Neural cell (in vitro differentiated cells): ENCODE results near the gene TMEM245. TPM values are rescaled to one million over a fixed set of nuclear protein-coding genes. Genes with fewer than 3 reads are reported as not detected.
"Not testable (repeated sequence)": the region's sequence is repeated elsewhere in the genome, so short reads cannot be mapped to it uniquely, and the experiment has no call there.

Experiments
- H2AFZ ChIP-seq: fragments of 200-600, 300-800 bp; sonication (generic), shearing (Covaris generic); 2 replicates; pipeline ENCODE4 v1.6.0; 2014; ENCODE audit warnings: low read depth, mild to moderate bottlenecking, antibody characterized with exemption, low read length, moderate library complexity
- H3F3A ChIP-seq: fragments of 200-600 bp; shearing (Covaris generic); 2 replicates; pipeline ENCODE4 v1.6.1; 2016; ENCODE audit warnings: mild to moderate bottlenecking, moderate library complexity, mixed read lengths, antibody characterized with exemption, low read length; ENCODE audit not compliant: insufficient read depth, poor library complexity, severe bottlenecking
- H3K27ac ChIP-seq: fragments of 200-600, 300-800 bp; sonication (generic), shearing (Covaris generic); 2 replicates; pipeline ENCODE4 v1.5.1; 2014; ENCODE audit warnings: mild to moderate bottlenecking, low read length, moderate library complexity
- H3K27me3 ChIP-seq: fragments of 300-800, 200-600 bp; sonication (generic), shearing (Covaris generic); 2 replicates; pipeline ENCODE4 v1.6.0; 2014; ENCODE audit warnings: mild to moderate bottlenecking, low read depth, low read length, moderate library complexity; ENCODE audit not compliant: insufficient read depth
- H3K36me3 ChIP-seq: fragments of 300-800, 200-600 bp; sonication (generic), shearing (Covaris generic); 2 replicates; pipeline ENCODE4 v1.5.1; 2014; ENCODE audit warnings: mild to moderate bottlenecking, antibody characterized with exemption, low read length, moderate library complexity; ENCODE audit not compliant: insufficient read depth
- H3K4me2 ChIP-seq: fragments of 300-800, 200-600 bp; sonication (generic), shearing (Covaris generic); 2 replicates; pipeline ENCODE4 v1.6.0; 2014; ENCODE audit warnings: mild to moderate bottlenecking, low read length
- H3K4me3 ChIP-seq: fragments of 300-800, 200-600 bp; sonication (generic), shearing (Covaris generic); 2 replicates; pipeline ENCODE4 v1.5.1; 2014; ENCODE audit warnings: mild to moderate bottlenecking, low read length, moderate library complexity
- H3K79me2 ChIP-seq: fragments of 200-600 bp; shearing (Covaris generic); replicated peaks from 2 replicates; pipeline ENCODE4 v1.6.0; 2014; ENCODE audit warnings: mild to moderate bottlenecking, low read length, moderate library complexity; ENCODE audit not compliant: insufficient read depth
- H3K9ac ChIP-seq: fragments of 300-800, 200-600 bp; sonication (generic), shearing (Covaris generic); 2 replicates; pipeline ENCODE4 v1.6.1; 2016; ENCODE audit warnings: mild to moderate bottlenecking, low read length, mixed read lengths
- H3K9me2 ChIP-seq: fragments of 200-600 bp; shearing (Covaris generic); 2 replicates; pipeline ENCODE4 v1.6.1; 2016; ENCODE audit warnings: mild to moderate bottlenecking, low read length, mixed read lengths; ENCODE audit not compliant: insufficient read depth
- H3K9me3 ChIP-seq: fragments of 200-600, 300-800 bp; sonication (generic), shearing (Covaris generic); 2 replicates; pipeline ENCODE4 v1.6.1; 2016; ENCODE audit warnings: mild to moderate bottlenecking, mixed run types, low read length, moderate library complexity, mixed read lengths
- H4K20me1 ChIP-seq: fragments of 200-600 bp; shearing (Covaris generic); 2 replicates; pipeline ENCODE4 v1.6.1; 2016; ENCODE audit warnings: mild to moderate bottlenecking, mixed run types; ENCODE audit not compliant: insufficient read depth
- EP300 ChIP-seq: fragments of 450-650 bp; conservative IDR thresholded peaks from 2 replicates; pipeline ENCODE4 v1.6.1; 2014; ENCODE audit warnings: antibody characterized with exemption, mild to moderate bottlenecking, moderate library complexity; ENCODE audit not compliant: poor library complexity, severe bottlenecking
- EZH2 ChIP-seq: fragments of 200-600, 300-800 bp; shearing (Covaris generic), sonication (generic); IDR thresholded peaks from 2 replicates; pipeline ENCODE4 v1.6.1; 2014; ENCODE audit warnings: antibody characterized with exemption, low read length, borderline replicate concordance, mild to moderate bottlenecking; ENCODE audit not compliant: insufficient read depth, poor library complexity, severe bottlenecking
- MXI1 ChIP-seq: fragments of 450-650 bp; conservative IDR thresholded peaks from 2 replicates; pipeline ENCODE4 v1.6.1; 2014; ENCODE audit warnings: antibody characterized with exemption, mild to moderate bottlenecking; ENCODE audit not compliant: poor library complexity, severe bottlenecking
- POLR2AphosphoS5 ChIP-seq: IDR thresholded peaks from 2 replicates; pipeline ENCODE4 v1.6.1; 2012
- RAD21 ChIP-seq: fragments of 450-650 bp; conservative IDR thresholded peaks from 2 replicates; pipeline ENCODE4 v1.6.1; 2014; ENCODE audit warnings: antibody characterized with exemption, mild to moderate bottlenecking, moderate library complexity
- SMC3 ChIP-seq: fragments of 450-650 bp; conservative IDR thresholded peaks from 2 replicates; pipeline ENCODE4 v1.6.1; 2014; ENCODE audit warnings: antibody characterized with exemption, mild to moderate bottlenecking, moderate library complexity; ENCODE audit not compliant: poor library complexity
- TAF1 ChIP-seq: IDR thresholded peaks from 2 replicates; pipeline ENCODE4 v1.6.1; 2012; ENCODE audit warnings: low read depth
- polyA plus RNA-seq: library from polyadenylated mRNA; depleted of rRNA; stranded (reverse); fragments of >200 nt; gene quantifications from 2 replicates; pipeline ENCODE4 v1.2.3, GENCODE V29; 2014
- TF ChIP-seq, protein P1 (sequence below): fragments of 450-650 bp; IDR thresholded peaks from 2 replicates; pipeline ENCODE4 v1.5.1; 2014; ENCODE audit warnings: antibody characterized with exemption, mild to moderate bottlenecking, moderate library complexity; ENCODE audit not compliant: poor library complexity, severe bottlenecking
- TF ChIP-seq, protein P2 (sequence below): IDR thresholded peaks from 2 replicates; pipeline ENCODE4 v1.6.1; 2012; ENCODE audit warnings: borderline replicate concordance

Gene TMEM245
- polyA plus RNA-seq, 1 donor from 2014 or later, result 32.1 TPM

DNA sequence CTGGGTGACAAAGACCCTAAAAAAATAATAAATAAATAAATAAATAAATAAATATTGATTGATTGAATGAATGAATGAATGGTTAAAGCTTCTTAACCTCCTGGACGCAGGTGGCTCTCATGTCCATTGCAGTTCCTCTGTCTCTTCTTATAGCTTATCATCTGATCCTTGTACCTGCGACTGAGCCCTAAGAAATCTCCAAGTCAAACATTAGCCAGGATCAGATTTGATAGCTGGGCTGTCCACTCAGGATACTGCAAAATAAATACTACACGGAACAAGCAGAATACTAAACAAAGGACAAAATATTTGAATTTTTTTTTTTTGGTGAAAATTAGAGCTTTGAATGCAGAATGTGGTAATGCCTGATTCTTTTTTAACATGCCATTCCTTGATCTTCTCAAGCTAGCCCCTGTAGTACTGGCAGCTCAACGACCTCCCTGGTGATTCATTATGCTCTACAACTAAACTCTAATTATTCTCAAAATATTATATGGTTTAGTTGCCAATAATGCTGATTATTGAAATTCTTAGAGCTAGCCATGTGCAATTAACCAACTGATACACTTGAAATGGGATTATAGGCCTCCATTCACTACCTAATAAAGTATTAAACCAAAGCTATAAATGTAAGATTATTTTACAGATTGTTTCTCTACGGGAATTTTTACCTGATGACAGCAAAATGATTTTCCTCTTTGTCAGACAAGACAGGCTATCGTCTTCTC lies 9.9 kb upstream of the TMEM245 start:
- H3K4me3 ChIP-seq, result no peak overlapping the region
- H3K9me2 ChIP-seq, result no peaks in the 10 kb centered on the region
- H3F3A ChIP-seq, result no peaks in the 10 kb centered on the region
- H2AFZ ChIP-seq, result no peak overlapping the region
- H4K20me1 ChIP-seq, result no peaks in the 10 kb centered on the region
- no peaks in the 10 kb centered on the region for H3K9me3 ChIP-seq
- H3K4me2 ChIP-seq, result no peak overlapping the region
- H3K27ac ChIP-seq, result no peak overlapping the region
- H3K79me2 ChIP-seq, result no peaks in the 10 kb centered on the region
- H3K36me3 ChIP-seq, result no peaks in the 10 kb centered on the region
- TF ChIP-seq, protein P1, sequence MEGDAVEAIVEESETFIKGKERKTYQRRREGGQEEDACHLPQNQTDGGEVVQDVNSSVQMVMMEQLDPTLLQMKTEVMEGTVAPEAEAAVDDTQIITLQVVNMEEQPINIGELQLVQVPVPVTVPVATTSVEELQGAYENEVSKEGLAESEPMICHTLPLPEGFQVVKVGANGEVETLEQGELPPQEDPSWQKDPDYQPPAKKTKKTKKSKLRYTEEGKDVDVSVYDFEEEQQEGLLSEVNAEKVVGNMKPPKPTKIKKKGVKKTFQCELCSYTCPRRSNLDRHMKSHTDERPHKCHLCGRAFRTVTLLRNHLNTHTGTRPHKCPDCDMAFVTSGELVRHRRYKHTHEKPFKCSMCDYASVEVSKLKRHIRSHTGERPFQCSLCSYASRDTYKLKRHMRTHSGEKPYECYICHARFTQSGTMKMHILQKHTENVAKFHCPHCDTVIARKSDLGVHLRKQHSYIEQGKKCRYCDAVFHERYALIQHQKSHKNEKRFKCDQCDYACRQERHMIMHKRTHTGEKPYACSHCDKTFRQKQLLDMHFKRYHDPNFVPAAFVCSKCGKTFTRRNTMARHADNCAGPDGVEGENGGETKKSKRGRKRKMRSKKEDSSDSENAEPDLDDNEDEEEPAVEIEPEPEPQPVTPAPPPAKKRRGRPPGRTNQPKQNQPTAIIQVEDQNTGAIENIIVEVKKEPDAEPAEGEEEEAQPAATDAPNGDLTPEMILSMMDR, result no peak
- TF ChIP-seq MXI1 (no peak), TAF1 (no peak), SMC3 (no peak), EZH2 (no peak), EP300 (no peak), RAD21 (no peak), POLR2AphosphoS5 (no peak)
- TF ChIP-seq, protein P2, sequence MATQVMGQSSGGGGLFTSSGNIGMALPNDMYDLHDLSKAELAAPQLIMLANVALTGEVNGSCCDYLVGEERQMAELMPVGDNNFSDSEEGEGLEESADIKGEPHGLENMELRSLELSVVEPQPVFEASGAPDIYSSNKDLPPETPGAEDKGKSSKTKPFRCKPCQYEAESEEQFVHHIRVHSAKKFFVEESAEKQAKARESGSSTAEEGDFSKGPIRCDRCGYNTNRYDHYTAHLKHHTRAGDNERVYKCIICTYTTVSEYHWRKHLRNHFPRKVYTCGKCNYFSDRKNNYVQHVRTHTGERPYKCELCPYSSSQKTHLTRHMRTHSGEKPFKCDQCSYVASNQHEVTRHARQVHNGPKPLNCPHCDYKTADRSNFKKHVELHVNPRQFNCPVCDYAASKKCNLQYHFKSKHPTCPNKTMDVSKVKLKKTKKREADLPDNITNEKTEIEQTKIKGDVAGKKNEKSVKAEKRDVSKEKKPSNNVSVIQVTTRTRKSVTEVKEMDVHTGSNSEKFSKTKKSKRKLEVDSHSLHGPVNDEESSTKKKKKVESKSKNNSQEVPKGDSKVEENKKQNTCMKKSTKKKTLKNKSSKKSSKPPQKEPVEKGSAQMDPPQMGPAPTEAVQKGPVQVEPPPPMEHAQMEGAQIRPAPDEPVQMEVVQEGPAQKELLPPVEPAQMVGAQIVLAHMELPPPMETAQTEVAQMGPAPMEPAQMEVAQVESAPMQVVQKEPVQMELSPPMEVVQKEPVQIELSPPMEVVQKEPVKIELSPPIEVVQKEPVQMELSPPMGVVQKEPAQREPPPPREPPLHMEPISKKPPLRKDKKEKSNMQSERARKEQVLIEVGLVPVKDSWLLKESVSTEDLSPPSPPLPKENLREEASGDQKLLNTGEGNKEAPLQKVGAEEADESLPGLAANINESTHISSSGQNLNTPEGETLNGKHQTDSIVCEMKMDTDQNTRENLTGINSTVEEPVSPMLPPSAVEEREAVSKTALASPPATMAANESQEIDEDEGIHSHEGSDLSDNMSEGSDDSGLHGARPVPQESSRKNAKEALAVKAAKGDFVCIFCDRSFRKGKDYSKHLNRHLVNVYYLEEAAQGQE, result no peak
- no peak overlapping the region for H3K9ac ChIP-seq
- no peaks in the 10 kb centered on the region for H3K27me3 ChIP-seq

DNA sequence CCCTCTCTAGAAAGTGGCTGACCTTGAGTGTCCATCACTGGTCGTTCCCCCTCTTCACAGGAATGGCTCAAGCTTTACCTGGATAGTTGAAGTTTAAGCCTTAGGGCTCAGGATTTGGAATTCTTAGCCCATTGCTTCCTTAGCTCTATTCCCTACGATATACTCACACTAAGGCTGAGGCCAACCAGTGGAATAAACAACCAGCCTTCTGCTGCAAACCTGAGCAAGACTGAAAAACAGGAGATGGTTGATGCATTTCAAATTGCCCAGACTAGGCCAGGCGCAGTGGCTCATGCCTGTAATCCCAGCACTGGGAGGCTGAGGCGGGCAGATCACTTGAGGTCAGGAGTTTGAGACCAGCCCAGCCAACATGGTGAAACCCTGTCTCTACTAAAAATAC lies 6.9 kb upstream of the TMEM245 start:
- not testable (repeated sequence) for H2AFZ ChIP-seq, H3K9me3 ChIP-seq, H3K4me3 ChIP-seq, H3K79me2 ChIP-seq, H3K4me2 ChIP-seq, H3K9me2 ChIP-seq, H4K20me1 ChIP-seq, H3K9ac ChIP-seq, H3K27ac ChIP-seq, H3K36me3 ChIP-seq, H3K27me3 ChIP-seq, H3F3A ChIP-seq

DNA sequence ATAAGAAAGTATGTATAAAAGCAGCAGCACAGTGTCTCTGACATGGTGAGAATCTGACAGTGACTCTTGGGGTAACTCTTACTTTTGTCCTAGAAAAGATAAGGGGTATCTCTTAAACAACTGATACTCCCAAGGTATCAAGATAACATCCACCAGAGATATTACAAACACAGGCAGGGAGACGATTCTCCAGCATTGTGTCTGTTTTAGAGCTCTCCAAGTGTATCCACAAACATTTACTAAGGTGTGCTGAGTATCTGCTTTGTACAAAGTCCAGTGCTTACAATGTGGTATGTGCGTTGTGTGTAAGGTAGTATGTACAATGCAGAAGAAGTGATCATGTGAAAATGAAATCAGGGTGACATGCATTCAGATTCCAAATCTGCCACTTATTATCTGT lies 4.4 kb upstream of the TMEM245 start:
- no peaks in the 10 kb centered on the region for H4K20me1 ChIP-seq
- H3K27me3 ChIP-seq, result no peaks in the 10 kb centered on the region
- H3K27ac ChIP-seq, result no peak overlapping the region
- H2AFZ ChIP-seq, result no peak overlapping the region
- TF ChIP-seq SMC3 (no peak), EZH2 (no peak), TAF1 (no peak), EP300 (no peak), MXI1 (no peak), RAD21 (no peak), POLR2AphosphoS5 (no peak)
- TF ChIP-seq, protein P1, result no peak
- no peaks in the 10 kb centered on the region for H3K79me2 ChIP-seq
- no peak overlapping the region for H3K4me2 ChIP-seq
- H3K9ac ChIP-seq, result no peak overlapping the region
- H3K4me3 ChIP-seq, result no peak overlapping the region
- H3F3A ChIP-seq, result no peaks in the 10 kb centered on the region
- no peaks in the 10 kb centered on the region for H3K36me3 ChIP-seq
- H3K9me2 ChIP-seq, result no peaks in the 10 kb centered on the region
- no peaks in the 10 kb centered on the region for H3K9me3 ChIP-seq
